PFSK-1 (cell line): ENCODE measurements around the gene ANXA2.

Experiments
- FOXP2 ChIP-seq: optimal IDR thresholded peaks from 2 replicates; pipeline ENCODE3; 2011; ENCODE audit warnings: borderline replicate concordance, control low read depth, inconsistent platforms; ENCODE audit not compliant: insufficient read depth; ENCODE audit errors: extremely low read length, extremely low read depth
- POLR2AphosphoS5 ChIP-seq: IDR thresholded peaks from 2 replicates; pipeline ENCODE4 v1.6.1; 2012; ENCODE audit warnings: low read depth, mild to moderate bottlenecking, control low read depth, low read length, moderate library complexity
- REST ChIP-seq, 2 experiments: IDR thresholded peaks; 2 replicates each; pipeline versions ENCODE4 v1.6.1 to v1.8.0; 2011 to 2012; ENCODE audit warnings: low read depth in 2 of 2, low read length in 2 of 2, control low read depth in 1 of 2, inconsistent platforms in 1 of 2, mild to moderate bottlenecking in 1 of 2, moderate library complexity in 1 of 2; ENCODE audit not compliant: insufficient read depth in 1 of 2
- SIN3A ChIP-seq: IDR thresholded peaks from 2 replicates; pipeline ENCODE4 v1.6.1; 2012; ENCODE audit warnings: mild to moderate bottlenecking, low read length, moderate library complexity, borderline replicate concordance; ENCODE audit not compliant: insufficient read depth
- TAF1 ChIP-seq: IDR thresholded peaks from 2 replicates; pipeline ENCODE4 v1.6.1; 2012; ENCODE audit warnings: low read length, control low read depth, borderline replicate concordance; ENCODE audit not compliant: insufficient read depth

- no peak for TF ChIP-seq POLR2AphosphoS5
- TF ChIP-seq REST (IDR thresholded peaks at IDR 0.05; ENCODE audit: insufficient read depth in 1 of 2, low read depth in 2 of 2, low read length in 2 of 2), result no peak
- no peak for TF ChIP-seq TAF1
- TF ChIP-seq SIN3A, result no peak
- no peak for TF ChIP-seq FOXP2
Observed at GRCh38 chr15:60405399-60405798, 7.6 kb upstream of the ANXA2 start.
